Left forelimb (tissue), 1 donor: Measurements from ENCODE around the gene ETFBKMT.
"Not testable (repeated sequence)": the region's sequence is repeated elsewhere in the genome, so short reads cannot be mapped to it uniquely, and the experiment has no call there.

Experiments used
- DNase-seq: peaks from one replicate; pipeline ENCODE4 v3.0.0-alpha.2; 2018; ENCODE audit warnings: low spot score

The ETFBKMT gene

GRCh38 chr12:31718542-31719198 is 59.2 kb downstream of the ETFBKMT start:
- DNase-seq = not testable (repeated sequence)

DNA sequence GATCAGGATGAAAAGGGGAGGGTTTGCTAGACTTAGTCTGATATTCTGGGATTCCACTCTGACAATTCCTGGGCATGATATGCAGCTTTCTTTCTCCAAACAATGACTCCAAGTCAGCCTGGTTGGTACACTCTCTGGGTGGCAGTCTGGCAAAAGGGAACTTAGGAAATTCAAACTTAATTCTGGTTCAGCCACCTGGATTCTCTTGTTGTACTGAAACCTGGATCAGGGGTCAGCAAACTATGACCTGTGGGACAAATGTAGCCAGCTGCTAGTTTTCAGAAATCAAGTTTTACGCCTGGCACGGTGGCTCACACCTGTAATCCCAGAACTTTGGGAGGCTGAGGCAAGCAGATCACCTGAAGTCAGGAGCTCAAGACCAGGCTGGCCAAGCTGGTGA is 63.1 kb downstream of the ETFBKMT start:
- DNase-seq = no peak
